Ovary (tissue), 9 donors: ENCODE measurements around the gene KIAA1671. TPM values are rescaled to one million over a fixed set of nuclear protein-coding genes. Genes with fewer than 3 reads are reported as not detected.
A peak's percentile ranks its signal among the peaks of the same experiment; 100 is the strongest.

ENCODE experiments used
- DNase-seq, 5 donors: peaks; one replicate each; pipeline ENCODE4 v3.0.0-alpha.2; 2019 to 2020
- H3K27ac ChIP-seq, 2 donors: fragments of 200-600 bp; one replicate each; pipeline versions ENCODE4 v1.5.1 to v1.8.0; 2019 to 2022
- H3K27me3 ChIP-seq: fragments of 200-600 bp; one replicate; pipeline ENCODE4 v1.8.0; 2022
- H3K36me3 ChIP-seq: fragments of 200-600 bp; sonication (generic); one replicate; pipeline ENCODE4 v1.5.1; 2019
- H3K4me1 ChIP-seq: one replicate; pipeline ENCODE4 v1.8.1; 2013; ENCODE audit warnings: mild to moderate bottlenecking, moderate library complexity; ENCODE audit not compliant: insufficient read depth
- H3K4me3 ChIP-seq: fragments of 200-600 bp; sonication (generic); one replicate; pipeline ENCODE4 v1.5.1; 2017
- H3K9me3 ChIP-seq, 2 donors: fragments of 200-600 bp in 1 of 2; sonication (generic) in 1 of 2; one replicate each; pipeline versions ENCODE4 v1.5.1 to v1.8.1; 2013 to 2019; ENCODE audit warnings: mild to moderate bottlenecking in 1 of 2, moderate library complexity in 1 of 2
- CTCF ChIP-seq, 3 donors: fragments of 450-650 bp in 2 of 3; fragments of 200-600 bp in 1 of 3; IDR thresholded peaks; one replicate each; pipeline versions ENCODE4 v1.5.1 to v1.8.0; 2016 to 2022; ENCODE audit warnings: antibody characterized with exemption in 3 of 3, mild to moderate bottlenecking in 1 of 3
- EP300 ChIP-seq: sonication (generic); formaldehyde crosslinking; IDR thresholded peaks from one replicate; pipeline ENCODE4 v1.6.1; 2017; ENCODE audit warnings: antibody characterized with exemption
- POLR2A ChIP-seq: fragments of 450-650 bp; IDR thresholded peaks from one replicate; pipeline ENCODE4 v1.6.1; 2017; ENCODE audit warnings: antibody characterized with exemption, mild to moderate bottlenecking, moderate library complexity
- WGBS, 3 donors: extraction: QIAGEN DNeasy Blood & Tissue Kit in 1 of 3; methylation state at CpG; one replicate each; pipeline versions ENCODE4 v1.1.5 to v1.1.7; 2013 to 2017; 5-methylcytosine and 5-hydroxymethylcytosine counted together
- intact Hi-C, 4 donors: fragments of 100-400 bp; cut with DNase I; formaldehyde crosslinking; loops; one replicate each; pipeline versions ENCODE4 v1.11.0 to v1.15.1; 2022 to 2023
- polyA plus RNA-seq, 2 donors: library from polyadenylated mRNA; stranded (reverse); fragments of 200-250 nt in 1 of 2; fragments of 350-450 nt in 1 of 2; fragmentation: Illumina TruSeq in 1 of 2; extraction: RNeasy Lipid Tissue Mini Kit (QIAGEN cat#74804) in 1 of 2; gene quantifications; one replicate each; pipeline ENCODE4 v1.2.3, GENCODE V29; 2013 to 2014
- total RNA-seq, 7 donors: library from RNA; depleted of rRNA in 2 of 7; stranded (reverse); fragments of >200 nt in 2 of 7; fragmentation: NEBNext Ultra II Directional in 3 of 7; extraction: Animal tissue kit (Norgen Biotek cat#: 25700) in 3 of 7; gene quantifications; one replicate each; pipeline versions ENCODE4 v1.1.0 to v1.2.4, GENCODE V29; 2016 to 2023
- donor health status: DM: no; HTN: no; CAD: no; lungs with moderate emphysema.
- donor health status: DM: no; HTN: no; CAD: no.
- donor health status: Bipolar disorder and iron deficiency.
- donor health status: DM: yes; HTN: yes; CAD: no.
- donor health status: DM: no; HTN: no; CAD: no.
- donor health status: DM: yes; HTN: yes; CAD: no.

The KIAA1671 gene
- total and polyA plus RNA-seq, 9 donors: 9.8 to 27.9 (median 24.5) TPM

- no peak for DNase-seq
- WGBS, 3 donors: 73 to 79% (median 75%) methylated on average over 5 of the region's 5 CpGs
- Histone ChIP-seq H3K27me3 (no peaks in the 10 kb centered on the region), H3K27ac (no peak overlapping the region), H3K4me1 (peaks cover 5% of the 10 kb centered on the region), H3K9me3 (no peaks in the 10 kb centered on the region), H3K4me3 (no peak overlapping the region), H3K36me3 (no peaks in the 10 kb centered on the region)
- TF ChIP-seq EP300 (no peak), POLR2A (no peak), CTCF (IDR thresholded peaks at IDR 0.05) (no peak)
- intact Hi-C loops: no loop called here
Measured at GRCh38 chr22:24983151-24983550, 30.6 kb downstream of the KIAA1671 start.

DNA sequence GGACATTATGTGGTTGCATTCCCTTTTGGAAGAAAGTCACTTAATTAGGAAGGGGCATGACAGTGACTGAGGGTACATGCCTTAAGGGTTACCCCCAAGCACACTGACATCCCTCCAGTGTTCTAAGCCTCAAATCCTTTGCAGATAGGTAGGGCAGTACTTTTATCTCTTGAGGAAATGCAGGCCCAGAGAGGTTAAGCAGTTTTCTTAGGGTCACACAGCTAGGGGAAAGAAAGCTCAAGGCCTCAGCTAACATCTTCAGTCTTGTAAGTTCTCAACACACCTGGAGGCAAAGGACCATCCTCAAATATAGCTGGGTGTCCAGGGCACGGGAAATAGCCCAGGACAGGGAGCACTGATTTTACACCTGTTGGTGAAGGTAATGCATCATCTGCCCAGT lies 31.6 kb downstream of the KIAA1671 start:
- Histone ChIP-seq H3K27me3 (no peaks in the 10 kb centered on the region), H3K4me3 (no peak overlapping the region), H3K9me3 (no peaks in the 10 kb centered on the region), H3K27ac (no peak overlapping the region), H3K36me3 (no peaks in the 10 kb centered on the region), H3K4me1 (peaks cover 6% of the 10 kb centered on the region)
- intact Hi-C loops: no loop called here
- WGBS, 3 donors: 90 to 100% (median 95%) methylated on average over 1 of the region's 1 CpG
- TF ChIP-seq CTCF (IDR thresholded peaks at IDR 0.05) (no peak), POLR2A (no peak), EP300 (no peak)
- DNase-seq: no peak

- 19 to 47% (median 45%) methylated on average over 9 of the region's 9 CpGs for WGBS, 3 donors
Measured at GRCh38 chr22:24985826-24986214, 33.3 kb downstream of the KIAA1671 start.

GRCh38 chr22:24986816-24987215 lies 34.3 kb downstream of the KIAA1671 start:
- Histone ChIP-seq H3K4me3 (no peak overlapping the region), H3K27ac (no peak overlapping the region), H3K9me3 (no peaks in the 10 kb centered on the region), H3K4me1 (peaks cover 14% of the 10 kb centered on the region), H3K36me3 (no peaks in the 10 kb centered on the region), H3K27me3 (no peaks in the 10 kb centered on the region)
- intact Hi-C loops: no loop called here
- no peak for TF ChIP-seq EP300
- no peak for TF ChIP-seq CTCF (IDR thresholded peaks at IDR 0.05)
- TF ChIP-seq POLR2A: no peak
- DNase-seq: no peak
- WGBS, 3 donors: 75 to 81% (median 79%) methylated on average over 4 of the region's 4 CpGs

More at GRCh38 chr22:24985826-24986214, 33.3 kb downstream of the KIAA1671 start:
- H3K9me3 ChIP-seq: no peaks in the 10 kb centered on the region
- TF ChIP-seq EP300 (no peak), POLR2A (no peak), CTCF (IDR thresholded peaks at IDR 0.05) (no peak)
- H3K27me3 ChIP-seq: no peaks in the 10 kb centered on the region
- peak overlapping the region in 1 of 2 donors; percentile 69 for H3K27ac ChIP-seq
- intact Hi-C loops: no loop called here
- peaks cover 14% of the 10 kb centered on the region for H3K4me1 ChIP-seq
- no peaks in the 10 kb centered on the region for H3K36me3 ChIP-seq
- peak in 3 of 5 donors; percentile 43 to 57 (median 51) for DNase-seq
- no peak overlapping the region for H3K4me3 ChIP-seq
